ENCODE results near the gene MRTFB.

MRTFB gene

DNA sequence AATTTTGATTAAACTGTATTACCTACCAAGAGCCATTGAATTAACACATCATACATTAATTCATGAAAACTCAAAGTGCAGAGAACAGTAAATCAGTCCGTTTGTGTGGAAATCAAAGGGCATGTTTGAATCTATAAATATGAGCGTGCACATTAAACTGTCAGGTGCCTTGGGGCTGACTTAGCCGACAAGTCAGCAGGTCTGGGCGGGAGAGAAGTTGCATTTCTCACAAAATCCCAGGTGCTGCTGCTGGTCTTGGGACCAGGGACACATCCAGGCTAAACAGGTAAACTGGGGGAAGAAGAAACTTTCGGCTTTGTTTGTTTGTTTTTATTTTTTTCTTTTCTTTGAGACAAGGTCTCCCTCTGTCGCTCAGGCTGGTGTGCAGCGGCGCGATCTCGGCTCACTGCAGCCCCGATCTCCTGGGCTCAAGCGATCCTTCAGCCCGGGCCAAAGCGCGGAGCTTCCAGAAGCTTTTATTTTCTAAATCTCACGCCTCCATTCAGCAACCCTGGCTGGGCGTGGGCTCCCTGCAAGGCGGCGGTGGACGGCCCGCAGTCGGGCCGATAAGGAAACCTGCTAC lies 213.9 kb downstream of the MRTFB start:
- TF ChIP-seq SNAI2 (CRISPR knock-in tag; IDR thresholded peaks at IDR 0.05), result no peak
- TF ChIP-seq, protein P1, sequence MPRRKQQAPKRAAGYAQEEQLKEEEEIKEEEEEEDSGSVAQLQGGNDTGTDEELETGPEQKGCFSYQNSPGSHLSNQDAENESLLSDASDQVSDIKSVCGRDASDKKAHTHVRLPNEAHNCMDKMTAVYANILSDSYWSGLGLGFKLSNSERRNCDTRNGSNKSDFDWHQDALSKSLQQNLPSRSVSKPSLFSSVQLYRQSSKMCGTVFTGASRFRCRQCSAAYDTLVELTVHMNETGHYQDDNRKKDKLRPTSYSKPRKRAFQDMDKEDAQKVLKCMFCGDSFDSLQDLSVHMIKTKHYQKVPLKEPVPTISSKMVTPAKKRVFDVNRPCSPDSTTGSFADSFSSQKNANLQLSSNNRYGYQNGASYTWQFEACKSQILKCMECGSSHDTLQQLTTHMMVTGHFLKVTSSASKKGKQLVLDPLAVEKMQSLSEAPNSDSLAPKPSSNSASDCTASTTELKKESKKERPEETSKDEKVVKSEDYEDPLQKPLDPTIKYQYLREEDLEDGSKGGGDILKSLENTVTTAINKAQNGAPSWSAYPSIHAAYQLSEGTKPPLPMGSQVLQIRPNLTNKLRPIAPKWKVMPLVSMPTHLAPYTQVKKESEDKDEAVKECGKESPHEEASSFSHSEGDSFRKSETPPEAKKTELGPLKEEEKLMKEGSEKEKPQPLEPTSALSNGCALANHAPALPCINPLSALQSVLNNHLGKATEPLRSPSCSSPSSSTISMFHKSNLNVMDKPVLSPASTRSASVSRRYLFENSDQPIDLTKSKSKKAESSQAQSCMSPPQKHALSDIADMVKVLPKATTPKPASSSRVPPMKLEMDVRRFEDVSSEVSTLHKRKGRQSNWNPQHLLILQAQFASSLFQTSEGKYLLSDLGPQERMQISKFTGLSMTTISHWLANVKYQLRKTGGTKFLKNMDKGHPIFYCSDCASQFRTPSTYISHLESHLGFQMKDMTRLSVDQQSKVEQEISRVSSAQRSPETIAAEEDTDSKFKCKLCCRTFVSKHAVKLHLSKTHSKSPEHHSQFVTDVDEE (CRISPR knock-in tag; IDR thresholded peaks at IDR 0.05), result 0 out of 2 replicates have a peak, but pooled peaks have one; percentile 8
- no peak for TF ChIP-seq ZC3H10 (CRISPR knock-in tag; IDR thresholded peaks at IDR 0.05)
- TF ChIP-seq, protein P2, sequence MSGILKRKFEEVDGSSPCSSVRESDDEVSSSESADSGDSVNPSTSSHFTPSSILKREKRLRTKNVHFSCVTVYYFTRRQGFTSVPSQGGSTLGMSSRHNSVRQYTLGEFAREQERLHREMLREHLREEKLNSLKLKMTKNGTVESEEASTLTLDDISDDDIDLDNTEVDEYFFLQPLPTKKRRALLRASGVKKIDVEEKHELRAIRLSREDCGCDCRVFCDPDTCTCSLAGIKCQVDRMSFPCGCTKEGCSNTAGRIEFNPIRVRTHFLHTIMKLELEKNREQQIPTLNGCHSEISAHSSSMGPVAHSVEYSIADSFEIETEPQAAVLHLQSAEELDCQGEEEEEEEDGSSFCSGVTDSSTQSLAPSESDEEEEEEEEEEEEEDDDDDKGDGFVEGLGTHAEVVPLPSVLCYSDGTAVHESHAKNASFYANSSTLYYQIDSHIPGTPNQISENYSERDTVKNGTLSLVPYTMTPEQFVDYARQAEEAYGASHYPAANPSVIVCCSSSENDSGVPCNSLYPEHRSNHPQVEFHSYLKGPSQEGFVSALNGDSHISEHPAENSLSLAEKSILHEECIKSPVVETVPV (CRISPR knock-in tag; IDR thresholded peaks at IDR 0.05), result no peak
- ATAC-seq, result peak; percentile 80

DNA sequence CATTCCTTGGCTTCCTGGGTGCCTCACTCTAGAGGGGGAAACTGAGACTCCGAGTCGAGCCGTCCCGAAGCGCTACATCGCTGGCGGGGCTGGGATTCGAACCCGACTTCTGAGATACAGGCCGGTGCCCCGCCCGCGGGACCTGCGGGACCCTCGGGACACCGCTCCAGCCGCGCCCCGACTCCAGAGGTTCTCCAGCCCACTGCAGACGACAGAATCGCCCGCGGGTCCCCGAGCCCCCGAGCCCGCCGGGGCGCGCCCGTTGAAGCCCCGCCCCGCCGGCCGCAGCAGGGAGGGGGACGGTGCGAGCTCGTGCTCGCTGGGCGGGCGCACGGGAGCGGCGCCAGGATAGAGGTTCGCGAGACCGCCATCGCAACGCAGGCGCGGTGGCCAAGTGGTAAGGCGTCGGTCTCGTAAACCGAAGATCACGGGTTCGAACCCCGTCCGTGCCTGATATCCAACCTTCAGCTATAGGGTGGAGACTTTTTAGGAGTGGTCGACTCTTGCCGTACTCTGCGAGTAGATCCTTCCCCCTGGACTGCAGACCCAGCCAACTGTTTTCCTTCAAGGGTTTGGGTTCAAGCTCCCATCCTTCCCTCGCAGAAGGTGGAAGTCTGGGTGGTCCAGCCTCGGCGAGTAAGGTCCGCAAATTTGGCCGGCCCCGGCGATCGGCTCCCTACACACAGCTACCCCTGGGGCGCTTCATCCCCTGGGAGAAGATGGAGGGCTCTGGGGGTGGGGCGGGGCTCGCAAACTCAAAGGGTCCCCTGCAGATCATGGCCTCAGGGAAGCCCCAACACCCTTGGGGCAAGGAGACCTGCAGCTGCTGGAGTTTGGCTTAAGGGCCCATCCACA lies 214.6 kb downstream of the MRTFB start:
- TF ChIP-seq, protein P1 (CRISPR knock-in tag; IDR thresholded peaks at IDR 0.05), result 0 out of 2 replicates have a peak, but pooled peaks have one; percentile 14
- TF ChIP-seq PPARA (CRISPR knock-in tag; IDR thresholded peaks at IDR 0.05; ENCODE audit: borderline replicate concordance), result no peak
- peak; percentile 90 for ATAC-seq

DNA sequence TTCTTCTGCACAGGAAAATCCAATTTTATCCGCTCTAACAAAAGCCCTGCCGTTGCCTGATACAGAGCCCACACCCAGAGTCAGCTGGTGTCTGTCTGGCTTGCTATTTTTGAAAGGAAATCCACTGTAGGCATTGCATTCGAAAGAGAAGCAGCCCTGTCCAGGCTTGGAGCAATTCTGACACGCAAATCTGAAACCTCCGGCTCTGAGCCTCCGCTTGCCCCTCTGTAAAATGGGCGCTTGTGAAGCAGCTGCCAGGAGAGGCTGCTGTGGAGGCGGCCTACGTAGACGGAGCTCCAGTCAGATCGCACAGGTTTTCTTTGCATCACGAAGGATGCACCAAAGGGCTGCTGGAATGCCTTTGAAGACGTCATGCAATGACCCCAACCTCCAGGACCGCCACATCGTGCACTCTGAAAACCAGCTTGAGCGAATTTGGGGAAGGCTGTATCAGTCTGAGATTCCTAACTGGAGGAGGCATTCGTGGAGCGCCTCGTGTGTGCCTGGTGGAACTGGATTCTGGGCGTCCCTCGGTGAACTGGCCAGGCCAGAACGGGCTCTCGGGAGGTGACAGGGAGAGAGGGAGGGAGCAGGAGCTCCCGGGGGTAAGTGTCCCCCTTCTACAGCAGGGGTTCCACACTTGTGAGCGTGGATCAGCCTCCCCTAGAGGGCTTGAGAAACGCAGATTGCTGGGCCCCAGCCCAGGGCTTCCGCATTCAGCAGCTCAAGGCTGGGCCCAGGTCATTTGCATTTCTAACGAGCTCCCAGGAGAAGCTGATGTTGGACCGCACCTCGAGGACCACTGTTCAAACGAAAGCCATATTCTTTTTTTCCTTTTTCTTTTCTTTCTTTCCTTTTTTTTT lies 215.5 kb downstream of the MRTFB start:
- TF ChIP-seq ZC3H10 (CRISPR knock-in tag; IDR thresholded peaks at IDR 0.05) (no peak), OSR1 (CRISPR knock-in tag; IDR thresholded peaks at IDR 0.05) (no peak), GLIS3 (CRISPR knock-in tag; IDR thresholded peaks at IDR 0.05) (no peak), ZFP3 (CRISPR knock-in tag; IDR thresholded peaks at IDR 0.05) (no peak), ZFP30 (CRISPR knock-in tag; IDR thresholded peaks at IDR 0.05) (no peak), PATZ1 (CRISPR knock-in tag; IDR thresholded peaks at IDR 0.05; ENCODE audit: borderline replicate concordance) (no peak), ISL1 (CRISPR knock-in tag; IDR thresholded peaks at IDR 0.05) (no peak), ZNF8 (CRISPR knock-in tag; IDR thresholded peaks at IDR 0.05) (no peak), SNAI2 (CRISPR knock-in tag; IDR thresholded peaks at IDR 0.05) (no peak), CREB5 (CRISPR knock-in tag; IDR thresholded peaks at IDR 0.05; ENCODE audit: low read depth) (no peak), TCF4 (CRISPR knock-in tag; IDR thresholded peaks at IDR 0.05; ENCODE audit: borderline replicate concordance) (no peak), ZNF70 (CRISPR knock-in tag; IDR thresholded peaks at IDR 0.05) (no peak), CSDC2 (CRISPR knock-in tag; IDR thresholded peaks at IDR 0.05) (no peak), ZNF565 (CRISPR knock-in tag; conservative IDR thresholded peaks at IDR 0.05; ENCODE audit: low read depth) (no peak)
- TF ChIP-seq, protein P3, sequence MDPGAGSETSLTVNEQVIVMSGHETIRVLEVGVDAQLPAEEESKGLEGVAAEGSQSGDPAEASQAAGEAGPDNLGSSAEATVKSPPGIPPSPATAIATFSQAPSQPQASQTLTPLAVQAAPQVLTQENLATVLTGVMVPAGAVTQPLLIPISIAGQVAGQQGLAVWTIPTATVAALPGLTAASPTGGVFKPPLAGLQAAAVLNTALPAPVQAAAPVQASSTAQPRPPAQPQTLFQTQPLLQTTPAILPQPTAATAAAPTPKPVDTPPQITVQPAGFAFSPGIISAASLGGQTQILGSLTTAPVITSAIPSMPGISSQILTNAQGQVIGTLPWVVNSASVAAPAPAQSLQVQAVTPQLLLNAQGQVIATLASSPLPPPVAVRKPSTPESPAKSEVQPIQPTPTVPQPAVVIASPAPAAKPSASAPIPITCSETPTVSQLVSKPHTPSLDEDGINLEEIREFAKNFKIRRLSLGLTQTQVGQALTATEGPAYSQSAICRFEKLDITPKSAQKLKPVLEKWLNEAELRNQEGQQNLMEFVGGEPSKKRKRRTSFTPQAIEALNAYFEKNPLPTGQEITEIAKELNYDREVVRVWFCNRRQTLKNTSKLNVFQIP (CRISPR knock-in tag; IDR thresholded peaks at IDR 0.05; ENCODE audit: borderline replicate concordance, low read depth), result no peak
- TF ChIP-seq, protein P2 (CRISPR knock-in tag; IDR thresholded peaks at IDR 0.05), result no peak
- ATAC-seq, result no peak; the same call in 2 of the 3 replicates
